NCI-H2196 (cell line): ENCODE results near the gene OFD1.

Source experiments
- DNase-seq: peaks from one replicate; lab custom pipeline; 2025; ENCODE audit not compliant: unreplicated experiment; lab: John Stamatoyannopoulos, UW

OFD1 gene

GRCh38 chrX:13790206-13791131 is 55.9 kb downstream of the OFD1 start:
- no peak for DNase-seq

DNA sequence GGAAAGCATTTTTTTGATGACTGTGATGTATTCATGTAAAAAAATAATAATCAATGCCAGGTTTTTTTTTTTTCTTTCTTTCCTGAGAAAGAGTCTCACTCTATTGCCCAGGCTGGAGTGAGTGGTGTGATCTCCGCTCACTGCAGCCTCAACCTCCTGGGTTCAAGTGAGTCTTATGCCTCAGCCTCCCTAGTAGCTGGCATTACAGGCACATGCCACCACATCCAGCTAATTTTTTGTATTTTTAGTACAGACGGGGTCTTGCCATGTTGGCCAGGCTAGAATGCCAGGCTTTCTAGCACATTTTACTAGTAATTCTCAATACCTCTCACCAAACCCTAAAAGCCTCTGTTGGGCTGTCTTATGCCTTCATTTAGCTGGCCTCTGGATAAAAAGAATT is 56.6 kb downstream of the OFD1 start:
- DNase-seq, result no peak

- DNase-seq, result peak; percentile 11
Measured at GRCh38 chrX:13791559-13791958, 57.0 kb downstream of the OFD1 start.

GRCh38 chrX:13793897-13794296 is 59.3 kb downstream of the OFD1 start:
- no peak for DNase-seq

GRCh38 chrX:13794417-13794816 is 59.9 kb downstream of the OFD1 start:
- DNase-seq, result no peak

DNA sequence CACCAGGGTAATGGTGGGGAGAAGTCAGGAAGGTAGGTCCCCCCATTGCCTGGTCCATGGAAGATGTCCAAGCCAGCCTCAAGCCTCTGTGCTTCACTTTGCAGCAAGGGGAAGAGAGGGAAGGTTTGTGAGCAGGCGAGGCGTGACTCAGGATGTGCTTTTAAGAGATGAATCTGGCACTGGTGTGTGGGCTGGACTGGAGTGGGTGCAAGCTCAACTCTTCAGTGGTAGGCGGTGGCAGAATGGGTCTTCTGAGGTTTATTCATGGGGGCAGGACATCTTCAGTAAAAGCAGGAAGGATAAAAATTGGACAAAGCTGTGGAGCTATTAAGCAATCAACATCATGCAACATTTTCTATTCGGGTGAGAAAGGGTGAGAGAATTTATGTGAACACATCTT is 63.0 kb downstream of the OFD1 start:
- no peak for DNase-seq

DNA sequence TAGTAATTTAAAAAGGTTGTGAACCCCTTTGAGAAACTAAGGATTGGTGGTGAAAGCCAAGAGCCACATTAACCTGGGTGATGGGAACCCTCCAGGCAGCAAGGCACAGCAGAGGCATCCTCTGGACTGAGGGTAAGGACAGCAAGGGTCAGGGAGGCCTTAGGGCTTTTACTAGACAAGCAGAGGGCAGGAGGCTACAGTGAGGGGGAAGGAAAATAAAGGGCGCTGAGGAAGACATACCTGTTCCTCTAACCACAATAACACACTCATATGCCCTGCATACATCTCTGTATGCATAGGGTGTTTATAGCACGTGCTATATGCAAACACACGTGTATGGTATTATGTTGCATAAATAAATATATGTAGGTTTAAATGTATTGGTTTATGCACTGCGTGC is 63.6 kb downstream of the OFD1 start:
- DNase-seq, result no peak

DNA sequence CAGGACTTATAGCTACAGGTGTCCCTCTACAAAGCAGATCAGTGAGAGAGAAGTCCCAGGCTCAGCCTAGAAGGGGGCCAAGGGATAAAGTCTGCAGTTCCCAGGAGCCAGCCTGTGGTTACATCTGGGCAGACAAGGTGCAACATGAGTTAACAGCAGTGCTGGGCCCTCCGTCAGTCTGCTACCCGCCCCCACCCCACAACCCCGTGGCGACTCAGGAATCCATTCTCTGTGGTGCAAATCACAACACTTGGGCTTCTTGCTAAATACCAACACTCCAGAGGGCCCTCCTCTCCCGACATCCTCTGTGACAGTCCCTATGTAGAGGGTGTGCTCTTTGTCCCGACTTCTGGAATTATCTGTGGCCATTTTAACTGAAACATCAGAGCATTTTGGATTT is 68.6 kb downstream of the OFD1 start:
- DNase-seq, result no peak

- no peak for DNase-seq
Measured at GRCh38 chrX:13805241-13805640, 70.7 kb downstream of the OFD1 start.

GRCh38 chrX:13808293-13808692 is 73.7 kb downstream of the OFD1 start:
- DNase-seq, result no peak

- no peak for DNase-seq
Measured at GRCh38 chrX:13808865-13809264, 74.3 kb downstream of the OFD1 start.

DNA sequence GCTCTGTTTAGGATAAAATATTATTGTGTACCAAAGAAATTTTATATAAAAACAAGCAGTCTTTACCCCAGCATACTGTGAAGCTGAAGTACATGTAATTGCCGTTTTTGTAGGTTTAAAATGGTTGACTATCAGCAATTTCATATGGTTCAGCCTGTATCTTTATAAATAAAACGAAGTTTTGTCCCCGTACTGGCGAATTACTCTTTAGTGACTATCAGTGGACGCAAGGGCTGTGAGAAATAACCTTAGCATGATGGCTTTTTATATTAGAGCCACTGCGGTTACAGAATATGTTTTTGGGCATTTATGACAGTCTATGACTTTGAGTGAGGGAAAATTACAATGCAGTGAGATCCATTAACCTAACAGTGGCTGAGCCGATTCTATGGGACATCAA is 81.1 kb downstream of the OFD1 start:
- DNase-seq, result no peak

DNA sequence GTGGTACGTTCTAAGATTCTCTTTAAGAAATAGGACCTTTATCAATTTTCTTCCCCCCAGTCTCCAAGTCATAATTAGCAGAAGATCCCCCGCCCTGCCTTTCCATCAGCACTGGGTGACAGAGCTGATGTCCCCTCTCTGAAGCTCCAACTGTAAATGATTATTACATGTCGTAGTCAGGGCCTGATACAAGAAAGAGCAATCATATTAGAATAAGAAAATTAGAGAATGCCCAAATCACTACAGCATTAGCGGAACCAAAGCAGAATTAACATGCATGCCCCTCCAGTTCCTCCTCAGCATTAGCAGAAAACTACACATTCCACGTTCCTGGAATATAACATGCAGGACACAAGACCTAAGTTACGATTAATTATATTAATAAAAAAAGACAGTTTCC is 81.6 kb downstream of the OFD1 start:
- no peak for DNase-seq

DNA sequence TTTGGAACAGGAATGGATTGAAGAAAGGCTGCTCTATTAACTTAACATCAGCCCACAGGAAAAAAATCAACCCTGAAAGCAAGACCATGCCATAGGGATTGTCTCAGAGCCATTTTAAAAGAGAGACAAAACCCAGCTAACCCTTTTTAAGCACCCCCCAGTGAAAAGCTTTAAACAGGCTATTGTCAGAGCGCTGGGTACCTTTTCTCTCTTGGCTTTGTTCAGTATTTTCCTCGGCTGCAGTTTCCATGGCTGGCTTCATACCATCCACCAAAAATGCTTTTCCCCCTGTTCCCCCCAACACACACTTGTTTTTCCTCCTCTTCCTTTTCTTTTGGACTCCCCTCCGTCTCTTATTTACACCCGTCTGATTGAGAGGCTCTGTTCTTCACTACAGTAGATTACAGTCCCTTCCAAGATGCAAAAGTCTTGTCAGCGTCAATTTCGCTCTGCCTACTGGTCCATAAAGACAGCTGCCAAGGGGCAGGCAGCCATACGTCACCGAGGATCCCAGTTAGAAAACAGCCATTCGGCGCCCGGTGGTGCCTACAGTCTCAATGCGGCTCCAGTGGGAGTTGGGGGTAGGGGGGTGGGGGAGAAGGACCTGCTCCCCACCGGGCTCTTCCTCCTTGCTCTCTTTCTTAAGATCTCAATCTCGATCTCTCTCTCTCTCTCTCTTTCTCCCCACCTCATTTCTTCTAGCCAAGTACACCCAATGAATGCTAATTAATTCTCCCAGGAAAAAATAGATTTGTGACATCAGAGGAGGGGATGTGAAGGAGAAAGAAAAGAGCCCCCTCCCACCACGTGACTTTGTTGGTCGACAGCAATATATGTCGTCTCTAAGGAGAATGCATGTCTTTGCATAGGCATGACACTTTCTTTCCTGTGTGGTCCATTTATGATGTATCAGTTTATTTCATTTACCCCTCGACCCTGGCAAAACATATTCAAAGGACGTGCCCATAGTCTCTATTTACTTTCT is 82.4 kb downstream of the OFD1 start, which contains the start of gene GPM6B:
Gene GPM6B (minus strand): TSS at position 451 of the 985 bp plus-strand sequence. CDS start 189 bp downstream, at position 262.
- DNase-seq, result no peak
